Heart right ventricle (tissue), 16 donors: ENCODE results near the gene WWOX. TPM values are rescaled to one million over a fixed set of nuclear protein-coding genes. Genes with fewer than 3 reads are reported as not detected.

Source experiments
- ATAC-seq, 8 donors: fragments of 200-7000 bp; cut with Tn5 transposase; one replicate each; pipeline ENCODE4 v1.9.1; 2020; ENCODE audit warnings: mild to moderate bottlenecking in 8 of 8, moderate library complexity in 8 of 8, moderate number of reproducible peaks in 1 of 8
- DNase-seq, 2 donors: peaks; one replicate each; pipeline ENCODE4 v3.0.0-alpha.2; 2020
- H3K27ac ChIP-seq, 10 donors: fragments of 200-600 bp; sonication (generic) in 2 of 10; one replicate each; pipeline versions ENCODE4 v1.5.0 to v1.8.0; 2020 to 2022; ENCODE audit warnings: mild to moderate bottlenecking in 3 of 10
- H3K27me3 ChIP-seq, 7 donors: fragments of 200-600 bp; one replicate each; pipeline ENCODE4 v1.8.0; 2021 to 2022; ENCODE audit warnings: mild to moderate bottlenecking in 2 of 7
- H3K36me3 ChIP-seq, 9 donors: fragments of 200-600 bp; sonication (generic) in 1 of 9; one replicate each; pipeline versions ENCODE4 v1.5.0 to v1.8.0; 2020 to 2022; ENCODE audit warnings: mild to moderate bottlenecking in 2 of 9
- H3K4me1 ChIP-seq, 9 donors: fragments of 200-600 bp; sonication (generic) in 1 of 9; one replicate each; pipeline versions ENCODE4 v1.5.0 to v1.8.0; 2020 to 2022; ENCODE audit warnings: mild to moderate bottlenecking in 4 of 9
- H3K4me3 ChIP-seq, 10 donors: fragments of 200-600 bp; sonication (generic) in 2 of 10; one replicate each; pipeline versions ENCODE4 v1.5.0 to v1.8.0; 2020 to 2022; ENCODE audit warnings: mild to moderate bottlenecking in 7 of 10, moderate library complexity in 2 of 10
- H3K9me3 ChIP-seq, 11 donors: fragments of 200-600 bp in 10 of 11; sonication (generic) in 2 of 11; one replicate each; pipeline versions ENCODE4 v1.5.0 to v1.8.0; 2013 to 2022; ENCODE audit warnings: mild to moderate bottlenecking in 2 of 11, control low read depth in 1 of 11, moderate library complexity in 1 of 11
- CTCF ChIP-seq, 9 donors: fragments of 200-600 bp; sonication (generic) in 2 of 9; IDR thresholded peaks; one replicate each; pipeline versions ENCODE4 v1.5.0 to v1.8.0; 2021 to 2022; ENCODE audit warnings: antibody characterized with exemption in 9 of 9, mild to moderate bottlenecking in 5 of 9, moderate library complexity in 1 of 9
- WGBS, 2 donors: extraction: QIAGEN DNeasy Blood & Tissue Kit; methylation state at CpG; one replicate each; pipeline ENCODE4 v1.1.7; 2013; ENCODE audit warnings: inconsistent platforms in 1 of 2; 5-methylcytosine and 5-hydroxymethylcytosine counted together
- intact Hi-C, 10 donors: fragments of 100-400 bp; cut with DNase I; formaldehyde crosslinking; loops; one replicate each; pipeline versions ENCODE4 v1.11.1 to v1.14.2; 2022
- polyA plus RNA-seq, 2 donors: library from polyadenylated mRNA; stranded (reverse); fragments of 200-250 nt; gene quantifications; one replicate each; pipeline ENCODE4 v1.2.3, GENCODE V29; 2013
- total RNA-seq, 10 donors: library from RNA; stranded (reverse); fragmentation: NEBNext Ultra II Directional in 3 of 10; extraction: Animal tissue kit (Norgen Biotek cat#: 25700) in 3 of 10; gene quantifications; one replicate each; pipeline versions ENCODE4 v1.2.1 to v1.2.4, GENCODE V29; 2021 to 2023
- donor health status: Arrhythmogenic right ventricular cardiomyopathy.
- donor health status: ischemic (EF 13 %, LVEDD 7.1; RV severe dilation, severe dysfunction).
- donor health status: healthy with polysubstance abuse.
- donor health status: DM: no; HTN: yes; CAD: no.
- donor health status: DM: no; HTN: no; CAD: no.
- donor health status: ischemic (EF 25% LVEDD 6.9; RV normal size, moderate dysfunction).
- donor health status: ischemic (EF 25% LVEDD 5.7; RV mildly dilated, moderate dysfunction).
- donor health status: healthy.
- donor health status: DM: yes; HTN: yes; CAD: no.
- donor health status: Ischemic cardiomyopathy.
- donor health status: ischemic (EF 35%, LVEDD 5.7; RV mildly dilated, moderate dysfunction).
- donor health status: nonischemic (EF 11% LVEDD 7.7; RV severe dilation, severe dysfunction).
- donor health status: DM: yes; HTN: yes; CAD: no.
- donor health status: PGD.
- donor health status: ischemic (EF 29% LVEDD 5.4; RV normal size, mild dysfunction).
- donor health status: nonischemic (EF 23%, LVEDD 6.1; RV moderate dilation, normal function).

Gene WWOX
- total and polyA plus RNA-seq, 12 donors = 4.9 to 15.0 (median 9.9) TPM

- peak overlapping the region in 1 of 10 donors; percentile 33 for H3K27ac ChIP-seq
- no peak for DNase-seq
- no peaks in the 10 kb centered on the region for H3K36me3 ChIP-seq
- H3K4me1 ChIP-seq = peaks cover 0 to 32% (median 12%) of the 10 kb centered on the region in 9 donors
- H3K9me3 ChIP-seq = peaks cover 0 to 12% (median 0%) of the 10 kb centered on the region in 11 donors
- no peak overlapping the region for H3K4me3 ChIP-seq
- no peaks in the 10 kb centered on the region for H3K27me3 ChIP-seq
- peak in 5 of 8 donors; percentile 12 to 61 (median 34) for ATAC-seq
- TF ChIP-seq CTCF (IDR thresholded peaks at IDR 0.05) = no peak
- intact Hi-C loops = no loop called here
- 72 to 85% methylated on average over 9 of the region's 9 CpGs for WGBS, 2 donors
These were observed 293.2 kb downstream of the WWOX start for GRCh38 chr16:78392585-78393195.

DNA sequence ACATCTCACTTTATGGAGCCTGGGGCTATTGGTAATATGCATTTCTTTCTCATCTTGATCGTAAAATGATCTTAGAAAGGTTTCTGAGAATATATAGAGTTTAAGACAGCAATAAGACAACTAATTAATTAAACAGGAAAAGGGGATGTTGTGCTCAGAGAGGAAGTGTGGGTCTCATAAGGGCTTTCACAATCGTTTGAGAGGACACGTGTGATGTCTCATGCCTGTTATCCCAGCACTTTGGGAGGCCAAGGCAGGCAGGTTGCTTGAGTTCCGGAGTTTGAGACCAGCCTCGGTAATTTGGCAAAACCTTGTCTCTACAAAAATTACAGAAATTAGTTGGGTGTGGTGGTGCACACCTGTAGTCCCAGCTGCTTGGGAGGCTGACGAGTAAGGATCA, 295.6 kb downstream of the WWOX start:
- peaks cover 0 to 12% (median 0%) of the 10 kb centered on the region in 11 donors for H3K9me3 ChIP-seq
- no peak overlapping the region for H3K27ac ChIP-seq
- no peak overlapping the region for H3K4me3 ChIP-seq
- no peak for ATAC-seq
- H3K36me3 ChIP-seq = no peaks in the 10 kb centered on the region
- no peak for DNase-seq
- H3K4me1 ChIP-seq = peaks cover 0 to 16% (median 7%) of the 10 kb centered on the region in 9 donors
- intact Hi-C loops = no loop called here
- WGBS, 2 donors = 88 to 90% methylated on average over 6 of the region's 6 CpGs
- no peaks in the 10 kb centered on the region for H3K27me3 ChIP-seq
- no peak for TF ChIP-seq CTCF (IDR thresholded peaks at IDR 0.05)

GRCh38 chr16:78396046-78396445, 296.6 kb downstream of the WWOX start:
- H3K4me3 ChIP-seq = no peak overlapping the region
- H3K9me3 ChIP-seq = peaks cover 0 to 12% (median 0%) of the 10 kb centered on the region in 11 donors
- DNase-seq = no peak
- H3K36me3 ChIP-seq = no peaks in the 10 kb centered on the region
- TF ChIP-seq CTCF (IDR thresholded peaks at IDR 0.05) = peak; percentile 8 to 49 (median 36)
- H3K4me1 ChIP-seq = peaks cover 0 to 6% (median 0%) of the 10 kb centered on the region in 9 donors
- H3K27ac ChIP-seq = no peak overlapping the region
- H3K27me3 ChIP-seq = no peaks in the 10 kb centered on the region
- intact Hi-C loops = no loop called here
- 79 to 84% methylated on average over 2 of the region's 2 CpGs for WGBS, 2 donors
- ATAC-seq = no peak

DNA sequence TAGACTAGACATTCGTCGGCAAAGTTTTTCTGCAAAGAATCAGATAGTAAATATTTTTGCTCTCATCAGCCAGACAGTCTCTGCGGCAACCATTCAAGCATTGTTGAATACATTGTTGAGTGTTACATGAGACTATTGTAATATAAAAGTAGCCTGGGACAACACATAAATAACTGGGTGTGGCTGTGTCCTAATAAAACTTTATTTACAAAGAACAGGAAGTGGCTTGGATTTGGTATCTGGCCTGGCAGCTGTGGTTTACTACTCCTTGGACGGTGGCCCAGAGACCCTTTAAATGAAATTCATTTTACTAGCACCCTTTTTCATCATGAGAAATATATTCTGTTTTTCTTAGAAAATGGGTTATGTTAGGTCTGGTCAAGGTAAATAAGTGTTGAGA, 297.2 kb downstream of the WWOX start:
- peaks cover 0 to 3% (median 0%) of the 10 kb centered on the region in 9 donors for H3K4me1 ChIP-seq
- intact Hi-C loops = no loop called here
- WGBS, 2 donors = 87 to 93% methylated on average over 4 of the region's 4 CpGs
- no peak overlapping the region for H3K27ac ChIP-seq
- ATAC-seq (no peak), DNase-seq (no peak)
- TF ChIP-seq CTCF (IDR thresholded peaks at IDR 0.05) = no peak
- H3K36me3 ChIP-seq = no peaks in the 10 kb centered on the region
- H3K27me3 ChIP-seq = no peaks in the 10 kb centered on the region
- H3K4me3 ChIP-seq = no peak overlapping the region
- H3K9me3 ChIP-seq = peaks cover 0 to 12% (median 0%) of the 10 kb centered on the region in 11 donors
